HUES48 (cell line): ENCODE data around the gene CALU.

Experiments
- H3K27ac ChIP-seq: one replicate; pipeline ENCODE4 v1.7.0; 2013; ENCODE audit warnings: low read depth, low read length, inconsistent platforms
- H3K27me3 ChIP-seq: 2 replicates; pipeline ENCODE4 v1.6.1; 2013; ENCODE audit warnings: mild to moderate bottlenecking, low read length; ENCODE audit not compliant: control insufficient read depth, insufficient read depth
- H3K36me3 ChIP-seq: 2 replicates; pipeline ENCODE4 v1.6.1; 2013; ENCODE audit warnings: low read length; ENCODE audit not compliant: control insufficient read depth, insufficient read depth
- H3K4me1 ChIP-seq: 2 replicates; pipeline ENCODE4 v1.6.1; 2013; ENCODE audit warnings: mild to moderate bottlenecking, low read length; ENCODE audit not compliant: control insufficient read depth, insufficient read depth
- H3K4me3 ChIP-seq: 2 replicates; pipeline ENCODE4 v1.5.1; 2013; ENCODE audit warnings: mild to moderate bottlenecking, low read depth, low read length
- H3K9ac ChIP-seq: 2 replicates; pipeline ENCODE4 v1.6.1; 2013; ENCODE audit warnings: mild to moderate bottlenecking, low read depth, low read length, moderate library complexity
- H3K9me3 ChIP-seq: 2 replicates; pipeline ENCODE4 v1.6.1; 2013; ENCODE audit warnings: low read length; ENCODE audit not compliant: control insufficient read depth, insufficient read depth

The CALU gene

GRCh38 chr7:128703609-128704241 is 35.4 kb upstream of the CALU start:
- Histone ChIP-seq H3K36me3 (no peaks in the 10 kb centered on the region), H3K9ac (no peak overlapping the region)

DNA sequence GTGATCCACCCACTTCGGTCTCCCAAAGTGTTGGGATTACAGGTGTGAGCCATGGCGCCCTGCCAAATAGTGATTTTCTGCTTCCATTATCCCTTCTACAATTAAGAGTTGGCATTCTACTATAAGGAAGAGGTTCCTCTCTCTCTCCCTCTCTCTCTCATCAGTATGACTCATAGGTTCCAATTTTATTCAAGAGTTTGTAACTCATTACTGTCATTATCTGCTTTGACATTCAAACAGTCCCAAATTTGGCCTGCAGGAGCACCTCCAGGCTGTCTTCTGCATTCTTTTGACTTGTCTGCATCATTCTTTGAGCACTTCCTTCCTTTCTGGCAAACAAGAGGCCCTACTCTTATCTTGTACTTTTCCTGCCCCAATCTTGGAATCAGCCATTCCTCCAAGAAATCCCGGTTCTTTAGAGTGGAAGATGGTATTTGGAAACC is 33.2 kb upstream of the CALU start:
- no peak overlapping the region for H3K9ac ChIP-seq
- no peak overlapping the region for H3K4me3 ChIP-seq
- H3K4me1 ChIP-seq, result peaks cover 4% of the 10 kb centered on the region; the same call in 1 of the 2 replicates
- no peaks in the 10 kb centered on the region for H3K27me3 ChIP-seq
- 0 out of 2 replicates have a peak, but pooled peaks cover 1% of the 10 kb centered on the region for H3K9me3 ChIP-seq
- no peak overlapping the region for H3K27ac ChIP-seq
- no peaks in the 10 kb centered on the region for H3K36me3 ChIP-seq

More at GRCh38 chr7:128703609-128704241, 35.4 kb upstream of the CALU start:
- H3K4me3 ChIP-seq, result no peak overlapping the region
- 0 out of 2 replicates have a peak, but pooled peaks cover 5% of the 10 kb centered on the region for H3K9me3 ChIP-seq
- H3K4me1 ChIP-seq, result peaks cover 12% of the 10 kb centered on the region
- H3K27me3 ChIP-seq, result no peaks in the 10 kb centered on the region; the same call in 1 of the 2 replicates
- H3K27ac ChIP-seq, result no peak overlapping the region

GRCh38 chr7:128707752-128708151 is 31.4 kb upstream of the CALU start:
- no peaks in the 10 kb centered on the region for H3K27me3 ChIP-seq
- no peaks in the 10 kb centered on the region; the same call in 1 of the 2 replicates for H3K9me3 ChIP-seq
- H3K9ac ChIP-seq, result no peak overlapping the region; the same call in 1 of the 2 replicates
- H3K36me3 ChIP-seq, result no peaks in the 10 kb centered on the region
- H3K27ac ChIP-seq, result peak overlapping the region; percentile 85
- H3K4me1 ChIP-seq, result peaks cover 4% of the 10 kb centered on the region; the same call in 1 of the 2 replicates
- H3K4me3 ChIP-seq, result no peak overlapping the region

DNA sequence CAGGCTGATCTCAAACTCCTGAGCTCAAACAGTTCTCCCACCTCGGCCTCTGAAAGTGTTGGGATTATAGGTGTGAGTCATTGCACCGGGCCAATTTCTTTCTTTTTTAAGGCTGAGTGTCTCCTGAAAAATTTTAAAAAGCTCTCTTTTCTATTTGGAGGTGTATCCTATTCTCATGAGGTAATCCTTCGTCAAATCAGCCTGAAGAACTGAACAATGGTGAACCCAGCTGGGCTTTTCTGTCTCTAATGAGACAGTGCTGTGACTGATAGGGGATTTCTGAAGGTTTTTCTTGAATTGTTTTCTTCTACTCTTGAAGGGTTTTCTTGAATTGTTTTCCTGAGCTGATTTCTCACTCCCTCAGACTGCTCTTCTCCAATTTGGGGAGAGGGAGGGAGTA is 30.9 kb upstream of the CALU start:
- Histone ChIP-seq H3K27ac (peak overlapping the region; percentile 85), H3K4me1 (peaks cover 4% of the 10 kb centered on the region; the same call in 1 of the 2 replicates), H3K9me3 (no peaks in the 10 kb centered on the region; the same call in 1 of the 2 replicates), H3K9ac (0 out of 2 replicates have a peak overlapping the region, but pooled peaks have one; percentile 3), H3K36me3 (no peaks in the 10 kb centered on the region), H3K4me3 (no peak overlapping the region), H3K27me3 (no peaks in the 10 kb centered on the region)

DNA sequence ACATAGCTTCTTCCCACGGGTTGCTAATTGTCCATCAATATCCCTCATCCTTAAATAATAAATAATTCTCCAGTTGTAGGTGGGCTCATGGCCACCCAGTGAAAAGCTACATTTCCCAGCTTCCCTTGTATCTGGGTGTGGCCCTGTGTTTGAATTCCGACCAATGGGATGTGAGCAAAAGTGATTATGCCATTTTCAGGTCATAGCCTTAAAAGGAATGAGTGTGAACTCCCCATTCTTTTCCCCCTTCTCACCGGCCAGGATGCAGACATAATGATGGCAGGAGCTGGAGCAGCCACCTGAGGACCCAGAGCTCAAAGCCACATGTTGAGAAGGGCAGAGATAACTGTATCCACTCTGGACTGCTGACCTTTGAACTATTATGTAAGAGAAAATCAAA is 30.3 kb upstream of the CALU start:
- Histone ChIP-seq H3K9ac (0 out of 2 replicates have a peak overlapping the region, but pooled peaks have one; percentile 3), H3K27me3 (no peaks in the 10 kb centered on the region), H3K36me3 (no peaks in the 10 kb centered on the region), H3K4me1 (peaks cover 4% of the 10 kb centered on the region; the same call in 1 of the 2 replicates), H3K4me3 (no peak overlapping the region), H3K27ac (peak overlapping the region; percentile 85), H3K9me3 (no peaks in the 10 kb centered on the region; the same call in 1 of the 2 replicates)

DNA sequence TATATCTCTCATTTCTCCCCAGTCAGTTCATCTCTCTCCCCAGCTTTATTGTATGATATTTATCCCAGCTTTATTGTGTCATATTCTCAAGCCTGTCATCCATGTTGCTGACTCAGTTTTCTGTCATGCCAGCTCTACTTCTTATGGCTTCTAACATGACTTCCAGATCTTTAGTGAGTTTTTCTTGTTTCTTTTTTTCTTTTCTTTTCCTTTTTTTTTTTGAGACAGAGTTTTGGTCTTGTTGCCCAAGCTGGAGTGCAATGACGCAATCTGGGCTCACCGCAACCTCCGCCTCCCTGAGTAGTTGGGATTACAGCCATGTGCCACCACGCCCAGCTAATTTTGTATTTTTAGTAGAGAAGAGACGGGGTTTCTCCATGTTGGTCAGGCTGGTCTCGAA is 28.7 kb upstream of the CALU start:
- Histone ChIP-seq H3K36me3 (no peaks in the 10 kb centered on the region), H3K9ac (no peak overlapping the region), H3K4me3 (no peak overlapping the region), H3K27me3 (no peaks in the 10 kb centered on the region), H3K27ac (no peak overlapping the region), H3K4me1 (peaks cover 4% of the 10 kb centered on the region; the same call in 1 of the 2 replicates), H3K9me3 (no peaks in the 10 kb centered on the region; the same call in 1 of the 2 replicates)

- no peaks in the 10 kb centered on the region; the same call in 1 of the 2 replicates for H3K9me3 ChIP-seq
- no peaks in the 10 kb centered on the region for H3K4me1 ChIP-seq
- no peaks in the 10 kb centered on the region for H3K27me3 ChIP-seq
- H3K9ac ChIP-seq, result no peak overlapping the region
- H3K36me3 ChIP-seq, result no peaks in the 10 kb centered on the region
- no peak overlapping the region for H3K4me3 ChIP-seq
- no peak overlapping the region for H3K27ac ChIP-seq
Observed at GRCh38 chr7:128713794-128714193, 25.4 kb upstream of the CALU start.

DNA sequence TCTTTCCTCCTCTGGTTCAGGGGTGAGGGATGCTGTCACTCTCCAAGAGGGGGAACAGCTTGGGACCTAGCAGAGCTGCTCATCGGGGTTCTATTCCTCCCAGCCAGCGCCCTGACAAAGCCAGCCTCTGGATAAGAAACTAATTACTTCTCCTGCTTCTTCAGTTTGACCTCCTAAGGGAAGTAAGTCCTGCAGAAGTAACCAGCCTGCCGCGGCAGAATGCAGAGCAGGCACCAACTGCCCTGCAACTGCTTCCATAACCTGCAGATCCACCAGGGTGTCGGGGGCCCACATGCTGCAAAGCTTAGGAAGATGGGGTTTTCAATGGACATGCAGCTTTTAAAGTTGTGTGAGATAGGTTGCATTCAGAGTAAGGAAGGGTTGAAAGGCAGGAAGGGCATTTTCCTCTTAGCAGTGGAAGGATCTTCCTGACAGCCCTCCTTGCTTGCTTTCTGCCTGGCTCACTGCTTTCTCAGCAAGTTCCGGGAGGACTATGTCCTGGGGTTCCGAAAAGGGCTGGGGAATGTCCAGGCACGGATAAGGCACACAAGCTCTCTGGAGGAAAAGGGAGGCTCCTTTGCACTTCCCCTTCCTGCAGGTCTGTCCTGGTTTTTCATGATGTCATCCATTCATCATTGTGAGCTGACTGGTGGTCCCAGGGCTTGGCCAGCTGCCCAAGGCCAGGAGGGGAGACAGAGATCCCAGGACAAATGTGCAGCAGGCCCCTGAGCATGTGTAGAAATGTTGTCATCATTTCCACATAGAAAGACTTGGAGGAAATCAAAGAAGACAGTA is 24.3 kb upstream of the CALU start:
- Histone ChIP-seq H3K9ac (no peak overlapping the region), H3K9me3 (no peaks in the 10 kb centered on the region; the same call in 1 of the 2 replicates), H3K27me3 (no peaks in the 10 kb centered on the region), H3K36me3 (no peaks in the 10 kb centered on the region), H3K4me1 (no peaks in the 10 kb centered on the region), H3K4me3 (no peak overlapping the region), H3K27ac (no peak overlapping the region)

DNA sequence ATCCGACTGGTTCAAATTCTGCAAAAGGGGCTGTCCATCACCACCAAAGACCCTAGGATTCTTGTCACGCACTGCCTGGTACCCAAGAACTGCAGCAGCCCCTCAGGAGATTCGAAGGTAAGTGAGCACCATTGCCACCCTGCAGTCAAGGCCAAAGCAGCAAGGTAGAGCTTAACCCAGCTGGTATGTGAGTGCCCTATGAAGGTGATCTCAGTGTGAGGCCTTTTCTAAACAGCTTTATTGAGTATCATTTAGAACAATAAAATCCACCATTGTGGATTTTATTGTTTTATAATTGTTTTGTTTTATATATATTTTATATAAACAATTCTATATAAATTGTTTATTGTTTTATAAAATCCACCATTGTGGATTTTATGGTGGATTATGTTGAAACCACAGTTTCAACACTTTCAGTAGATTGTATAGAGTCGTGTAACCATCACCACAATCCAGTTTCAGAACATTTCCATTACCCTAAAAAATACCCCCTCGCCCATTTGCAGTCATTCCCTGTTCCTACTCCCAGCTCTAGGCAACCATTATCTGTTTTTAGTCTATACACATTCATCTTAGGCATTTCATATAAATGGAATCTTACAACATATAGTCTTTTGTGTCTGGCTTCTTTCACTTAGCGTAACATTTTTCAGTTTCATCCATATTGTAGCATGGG is 20.1 kb upstream of the CALU start:
- no peaks in the 10 kb centered on the region for H3K4me1 ChIP-seq
- no peaks in the 10 kb centered on the region for H3K9me3 ChIP-seq
- no peak overlapping the region for H3K4me3 ChIP-seq
- no peak overlapping the region for H3K27ac ChIP-seq
- H3K27me3 ChIP-seq, result no peaks in the 10 kb centered on the region
- H3K36me3 ChIP-seq, result no peaks in the 10 kb centered on the region
- no peak overlapping the region for H3K9ac ChIP-seq

DNA sequence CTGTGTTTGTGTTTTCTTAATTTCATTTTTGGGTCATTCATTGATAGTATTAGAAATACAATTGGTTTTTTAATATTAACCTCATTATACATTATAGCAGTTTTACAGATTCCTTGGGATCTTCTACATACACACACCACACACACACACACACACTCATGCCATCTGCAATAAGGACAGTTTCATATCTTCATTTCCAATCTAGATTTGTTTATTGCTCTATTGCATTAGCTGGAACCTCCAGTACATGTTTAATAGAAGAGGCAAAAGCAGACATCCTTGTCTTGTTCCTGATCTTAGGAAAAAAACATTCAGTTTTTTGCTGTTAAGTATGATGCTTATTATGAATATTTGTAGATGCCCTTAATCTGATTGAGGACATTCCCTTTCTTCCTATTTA is 17.8 kb upstream of the CALU start:
- Histone ChIP-seq H3K36me3 (no peaks in the 10 kb centered on the region), H3K4me1 (no peaks in the 10 kb centered on the region), H3K27me3 (no peaks in the 10 kb centered on the region), H3K9me3 (no peaks in the 10 kb centered on the region), H3K27ac (no peak overlapping the region), H3K4me3 (no peak overlapping the region), H3K9ac (no peak overlapping the region)
